HCT116 (cell line): Measurements from ENCODE around the gene SMDT1. TPM values are rescaled to one million over a fixed set of nuclear protein-coding genes. Genes with fewer than 3 reads are reported as not detected.

Experiments used
- ATAC-seq: fragments of 200-7000 bp; cut with Tn5 transposase; 2 replicates; pipeline ENCODE4 v1.9.1; 2020; ENCODE audit warnings: mild to moderate bottlenecking, moderate library complexity
- BruUV-seq: library from RNA; stranded (reverse); fragments of 400-500 nt; replicated peaks from 2 replicates; lab custom pipeline; 2021; lab: Mats Ljungman, UMichigan
- CTCF ChIA-PET: fragments of 300-600 bp; sonication (Branson Sonifier 250); formaldehyde crosslinking; loops from one replicate; lab custom pipeline; 2021; ENCODE audit warnings: antibody characterized with exemption; lab: Charles Lee
- POLR2A ChIA-PET: fragments of 300-600, 350-600 bp; sonication (Branson Sonifier 250); formaldehyde crosslinking; loops from one replicate; lab custom pipeline; 2021; ENCODE audit warnings: antibody characterized with exemption; lab: Charles Lee
- RAD21 ChIA-PET, 2 experiments: fragments of 300-600 bp; sonication (Branson Sonifier 250); formaldehyde crosslinking; loops; one replicate each; lab custom pipeline; 2023; ENCODE audit warnings: low total read pairs in 2 of 2; ENCODE audit not compliant: uncharacterized antibody in 2 of 2, unreplicated experiment in 2 of 2, low non-redundant PET in 1 of 2; lab: Charles Lee
- DNase-seq: peaks from one replicate; pipeline ENCODE4 v3.0.0-alpha.2; 2010; ENCODE audit warnings: low read depth, low spot score
- H2AFZ ChIP-seq: fragments of 200-600 bp; shearing (Covaris generic), sonication (generic); 2 replicates; pipeline ENCODE4 v1.6.1; 2017; ENCODE audit warnings: low read depth, mixed run types, mixed read lengths, antibody characterized with exemption, low read length; ENCODE audit not compliant: poor library complexity, severe bottlenecking
- H3K27ac ChIP-seq: 2 replicates; pipeline ENCODE4 v1.5.1; 2012; ENCODE audit warnings: low read depth, low read length
- H3K27me3 ChIP-seq: fragments of 200-600 bp; sonication (generic); 2 replicates; pipeline ENCODE4 v1.6.1; 2016; ENCODE audit warnings: mixed run types, low read length, mixed read lengths; ENCODE audit not compliant: insufficient read depth
- H3K36me3 ChIP-seq, 2 experiments: fragments of 200-500 bp in 1 of 2; fragments of 200-600 bp in 1 of 2; sonication (Bioruptor generic) in 1 of 2; sonication (generic) in 1 of 2; 2 replicates each; pipeline versions ENCODE4 v1.5.1 to v1.6.1; 2014 to 2016; ENCODE audit warnings: low read length in 2 of 2, inconsistent platforms in 1 of 2, mixed read lengths in 1 of 2, mixed run types in 1 of 2; ENCODE audit not compliant: insufficient read depth in 2 of 2, control insufficient read depth in 1 of 2
- H3K4me1 ChIP-seq, 2 experiments: fragments of 200-600 bp in 1 of 2; sonication (generic) in 1 of 2; 2 replicates each; pipeline versions ENCODE4 v1.5.1 to v1.6.1; 2012 to 2017; ENCODE audit warnings: low read length in 2 of 2, inconsistent platforms in 1 of 2, mild to moderate bottlenecking in 1 of 2, mixed read lengths in 1 of 2, mixed run types in 1 of 2, moderate library complexity in 1 of 2; ENCODE audit not compliant: insufficient read depth in 2 of 2, control insufficient read depth in 1 of 2
- H3K4me2 ChIP-seq: fragments of 200-600 bp; sonication (generic); 2 replicates; pipeline ENCODE4 v1.6.1; 2017; ENCODE audit warnings: mixed run types, low read length, mixed read lengths
- H3K4me3 ChIP-seq, 2 experiments: fragments of 200-600 bp in 1 of 2; sonication (generic) in 1 of 2; replicated peaks in 1 of 2; 2 replicates each; pipeline ENCODE4 v1.5.1; 2011 to 2016; ENCODE audit warnings: low read length in 2 of 2, control low read depth in 1 of 2, low read depth in 1 of 2, mild to moderate bottlenecking in 1 of 2, mixed read lengths in 1 of 2, mixed run types in 1 of 2
- H3K79me2 ChIP-seq: fragments of 200-600 bp; sonication (generic); 2 replicates; pipeline ENCODE4 v1.6.1; 2017; ENCODE audit warnings: mild to moderate bottlenecking, mixed run types, low read length, moderate library complexity, mixed read lengths; ENCODE audit not compliant: insufficient read depth
- H3K9ac ChIP-seq: fragments of 200-600 bp; sonication (generic); 2 replicates; pipeline ENCODE4 v1.6.1; 2016; ENCODE audit warnings: low read length, mixed read lengths
- H3K9me2 ChIP-seq: fragments of 200-600 bp; sonication (generic), shearing (Covaris generic); 2 replicates; pipeline ENCODE4 v1.6.1; 2017; ENCODE audit warnings: mixed run types, mild to moderate bottlenecking, moderate library complexity; ENCODE audit not compliant: insufficient read depth
- H3K9me3 ChIP-seq, 2 experiments: fragments of 200-500 bp in 1 of 2; fragments of 200-600 bp in 1 of 2; sonication (Bioruptor generic) in 1 of 2; sonication (generic) in 1 of 2; 2 replicates each; pipeline ENCODE4 v1.6.1; 2014 to 2017; ENCODE audit warnings: low read length in 2 of 2, mixed read lengths in 2 of 2, inconsistent platforms in 1 of 2, low read depth in 1 of 2, mild to moderate bottlenecking in 1 of 2, mixed run types in 1 of 2, moderate library complexity in 1 of 2; ENCODE audit not compliant: control insufficient read depth in 1 of 2, insufficient read depth in 1 of 2
- H4K20me1 ChIP-seq: fragments of 200-600 bp; sonication (generic), shearing (Covaris generic); 2 replicates; pipeline ENCODE4 v1.6.1; 2017; ENCODE audit warnings: mixed run types, mild to moderate bottlenecking, moderate library complexity; ENCODE audit not compliant: insufficient read depth
- CBX3 ChIP-seq: IDR thresholded peaks from 2 replicates; pipeline ENCODE4 v1.6.1; 2012; ENCODE audit warnings: low read depth
- FOSL1 ChIP-seq: IDR thresholded peaks from 2 replicates; pipeline ENCODE4 v1.6.1; 2012; ENCODE audit warnings: low read depth
- POLR2A ChIP-seq: IDR thresholded peaks from 2 replicates; pipeline ENCODE4 v1.7.0; 2011; ENCODE audit warnings: borderline replicate concordance; ENCODE audit not compliant: insufficient read depth, insufficient read length; ENCODE audit errors: extremely low read depth
- ZBTB33 ChIP-seq: IDR thresholded peaks from 2 replicates; pipeline ENCODE4 v1.6.1; 2011; ENCODE audit warnings: mild to moderate bottlenecking, low read length, moderate library complexity; ENCODE audit not compliant: insufficient replicate concordance; ENCODE audit errors: extremely low read depth
- ZFX ChIP-seq: fragments of 450-650 bp; IDR thresholded peaks from 2 replicates; pipeline ENCODE4 v1.6.1; 2017
- intact Hi-C: fragments of 100-400 bp; cut with micrococcal nuclease; formaldehyde crosslinking; loops from 2 replicates; pipeline ENCODE4 v1.10.0; 2022
- total RNA-seq: library from RNA; stranded (reverse); gene quantifications from one replicate; pipeline ENCODE4 v1.2.1, GENCODE V29; 2021; ENCODE audit not compliant: unreplicated experiment
- TF ChIP-seq, protein P1 (sequence below): IDR thresholded peaks from 2 replicates; pipeline ENCODE4 v1.6.1; 2012
- TF ChIP-seq, protein P2 (sequence below), 3 experiments: fragments of 200-600 bp in 1 of 3; sonication (generic) in 1 of 3; IDR thresholded peaks in 2 of 3; conservative IDR thresholded peaks in 1 of 3; 2 replicates each; pipeline ENCODE4 v1.5.1; 2012 to 2017; ENCODE audit warnings: low read depth in 2 of 3, low read length in 2 of 3, antibody characterized with exemption in 1 of 3, borderline replicate concordance in 1 of 3, control low read depth in 1 of 3, mild to moderate bottlenecking in 1 of 3, mixed read lengths in 1 of 3, mixed run types in 1 of 3, moderate library complexity in 1 of 3; ENCODE audit not compliant: insufficient read depth in 1 of 3

The SMDT1 gene
- total RNA-seq, 1 experiment from 2014 or later: 51.9 TPM

DNA sequence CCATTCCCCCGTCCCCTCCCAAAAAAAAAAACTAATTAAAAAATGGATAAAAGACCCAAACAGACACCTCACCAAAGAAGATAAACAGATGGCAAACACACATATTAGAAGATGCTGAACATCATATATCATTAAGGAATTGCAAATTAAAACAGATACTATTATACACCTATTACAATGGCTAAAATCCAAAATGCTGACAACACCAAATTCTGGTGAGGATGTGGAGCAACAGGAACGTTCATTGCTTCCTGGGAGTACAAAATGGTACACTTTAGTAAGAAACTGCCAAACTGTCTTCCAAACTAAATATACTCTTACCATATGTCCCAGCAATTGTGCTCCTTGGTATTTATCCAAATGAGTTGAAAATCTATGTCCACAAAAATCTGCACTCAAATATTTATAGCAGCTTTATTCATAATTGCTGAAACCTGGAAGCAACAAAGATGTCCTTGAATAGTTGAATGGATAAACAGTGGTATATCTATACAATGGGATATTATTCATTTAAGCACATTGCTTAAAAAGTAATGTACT is 28.8 kb upstream of the SMDT1 start:
- H3K27me3 ChIP-seq: no peaks in the 10 kb centered on the region
- H3K27ac ChIP-seq: no peak overlapping the region
- CTCF ChIA-PET: no interaction called here
- H3K4me1 ChIP-seq: no peaks in the 10 kb centered on the region
- H3K36me3 ChIP-seq: no peaks in the 10 kb centered on the region
- H3K4me3 ChIP-seq: no peak overlapping the region
- no peak overlapping the region for H2AFZ ChIP-seq
- no peak overlapping the region for H3K4me2 ChIP-seq
- ATAC-seq (no peak), DNase-seq (no peak)
- no peaks in the 10 kb centered on the region for H3K9me2 ChIP-seq
- no peaks in the 10 kb centered on the region for H3K9me3 ChIP-seq
- BruUV-seq: no TSS peak
- no peak for TF ChIP-seq POLR2A
- RAD21 ChIA-PET: no interaction called here
- H3K79me2 ChIP-seq: no peaks in the 10 kb centered on the region
- intact Hi-C loops: no loop called here
- H3K9ac ChIP-seq: no peak overlapping the region
- POLR2A ChIA-PET: no interaction called here
- no peaks in the 10 kb centered on the region for H4K20me1 ChIP-seq

DNA sequence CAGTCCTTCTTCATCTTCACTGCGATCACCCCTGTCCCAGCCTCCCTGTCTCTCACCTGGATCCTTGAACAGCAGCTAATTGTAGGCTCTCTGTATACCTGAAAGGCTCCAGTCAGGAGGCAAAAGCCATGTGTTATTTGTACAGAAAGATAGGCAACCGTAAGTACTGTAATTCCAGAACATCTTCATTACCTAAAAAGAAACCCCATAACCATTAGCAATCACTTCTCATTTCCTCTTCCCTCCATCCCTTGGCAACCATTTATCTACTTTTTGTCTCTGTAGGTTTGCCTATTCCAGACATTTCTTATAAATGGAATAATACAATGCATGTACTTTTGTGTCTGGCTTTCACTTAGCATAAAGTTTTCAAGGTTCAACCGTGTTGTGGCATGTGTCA is 26.7 kb upstream of the SMDT1 start:
- ChIA-PET POLR2A (no interaction called here), RAD21 (no interaction called here), CTCF (no interaction called here)
- Histone ChIP-seq H3K9ac (no peak overlapping the region), H3K9me3 (peaks cover 7 to 13% of the 10 kb centered on the region in 2 experiments; a peak in 2 of 4 replicates), H2AFZ (no peak overlapping the region), H3K79me2 (no peaks in the 10 kb centered on the region), H3K4me2 (no peak overlapping the region), H3K4me1 (no peaks in the 10 kb centered on the region), H3K36me3 (no peaks in the 10 kb centered on the region), H3K27me3 (no peaks in the 10 kb centered on the region), H3K27ac (no peak overlapping the region), H4K20me1 (no peaks in the 10 kb centered on the region), H3K9me2 (no peaks in the 10 kb centered on the region), H3K4me3 (no peak overlapping the region)
- TF ChIP-seq, protein P1, sequence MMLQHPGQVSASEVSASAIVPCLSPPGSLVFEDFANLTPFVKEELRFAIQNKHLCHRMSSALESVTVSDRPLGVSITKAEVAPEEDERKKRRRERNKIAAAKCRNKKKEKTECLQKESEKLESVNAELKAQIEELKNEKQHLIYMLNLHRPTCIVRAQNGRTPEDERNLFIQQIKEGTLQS: no peak
- TF ChIP-seq ZBTB33: no peak
- TF ChIP-seq, protein P2, sequence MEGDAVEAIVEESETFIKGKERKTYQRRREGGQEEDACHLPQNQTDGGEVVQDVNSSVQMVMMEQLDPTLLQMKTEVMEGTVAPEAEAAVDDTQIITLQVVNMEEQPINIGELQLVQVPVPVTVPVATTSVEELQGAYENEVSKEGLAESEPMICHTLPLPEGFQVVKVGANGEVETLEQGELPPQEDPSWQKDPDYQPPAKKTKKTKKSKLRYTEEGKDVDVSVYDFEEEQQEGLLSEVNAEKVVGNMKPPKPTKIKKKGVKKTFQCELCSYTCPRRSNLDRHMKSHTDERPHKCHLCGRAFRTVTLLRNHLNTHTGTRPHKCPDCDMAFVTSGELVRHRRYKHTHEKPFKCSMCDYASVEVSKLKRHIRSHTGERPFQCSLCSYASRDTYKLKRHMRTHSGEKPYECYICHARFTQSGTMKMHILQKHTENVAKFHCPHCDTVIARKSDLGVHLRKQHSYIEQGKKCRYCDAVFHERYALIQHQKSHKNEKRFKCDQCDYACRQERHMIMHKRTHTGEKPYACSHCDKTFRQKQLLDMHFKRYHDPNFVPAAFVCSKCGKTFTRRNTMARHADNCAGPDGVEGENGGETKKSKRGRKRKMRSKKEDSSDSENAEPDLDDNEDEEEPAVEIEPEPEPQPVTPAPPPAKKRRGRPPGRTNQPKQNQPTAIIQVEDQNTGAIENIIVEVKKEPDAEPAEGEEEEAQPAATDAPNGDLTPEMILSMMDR (IDR thresholded peaks at IDR 0.05 in 2 of 3, conservative IDR thresholded peaks at IDR 0.05 in 1 of 3; ENCODE audit: borderline replicate concordance in 1 of 3, insufficient read depth in 1 of 3, low read depth in 2 of 3, low read length in 2 of 3): no peak
- TF ChIP-seq ZFX: no peak
- TF ChIP-seq FOSL1: no peak
- TF ChIP-seq CBX3: no peak
- ATAC-seq (no peak), DNase-seq (no peak)
- no TSS peak for BruUV-seq
- intact Hi-C loops: no loop called here
